HG02943 (cell line): Measurements from ENCODE around the gene STARD6.
A peak's percentile ranks its signal among the peaks of the same experiment; 100 is the strongest.
"Not testable (repeated sequence)": the region's sequence is repeated elsewhere in the genome, so short reads cannot be mapped to it uniquely, and the experiment has no call there.

ENCODE experiments used
- ATAC-seq: cut with Tn5 transposase; IDR thresholded peaks from one replicate; pipeline ENCODE4 v1.9.1; 2021; ENCODE audit warnings: mild to moderate bottlenecking, low read depth, moderate library complexity; ENCODE audit not compliant: unreplicated experiment

The STARD6 gene

GRCh38 chr18:54351186-54351585 is 6.5 kb downstream of the STARD6 start:
- ATAC-seq: no peak

GRCh38 chr18:54338230-54338629 is 19.4 kb downstream of the STARD6 start:
- ATAC-seq: no peak

- no peak for ATAC-seq
Observed at GRCh38 chr18:54335638-54336173, 22.0 kb downstream of the STARD6 start.

- ATAC-seq: no peak
Observed at GRCh38 chr18:54330768-54331548, 26.7 kb downstream of the STARD6 start.

GRCh38 chr18:54329787-54330186 is 27.9 kb downstream of the STARD6 start:
- ATAC-seq: no peak

- ATAC-seq: no peak
Observed at GRCh38 chr18:54327818-54328217, 29.8 kb downstream of the STARD6 start.

GRCh38 chr18:54323970-54324369 is 33.7 kb downstream of the STARD6 start:
- no peak for ATAC-seq

- no peak for ATAC-seq
Observed at GRCh38 chr18:54323561-54323960, 34.1 kb downstream of the STARD6 start.

GRCh38 chr18:54316071-54316820 is 41.4 kb downstream of the STARD6 start:
- ATAC-seq: no peak

- ATAC-seq: not testable (repeated sequence)
Observed at GRCh38 chr18:54309564-54309963, 48.1 kb downstream of the STARD6 start.

GRCh38 chr18:54303408-54303807 is 54.2 kb downstream of the STARD6 start:
- ATAC-seq: no peak

- not testable (repeated sequence) for ATAC-seq
Observed at GRCh38 chr18:54298991-54299390, 58.7 kb downstream of the STARD6 start.

- ATAC-seq: no peak
Observed at GRCh38 chr18:54296062-54296461, 61.6 kb downstream of the STARD6 start.

- ATAC-seq: no peak
Observed at GRCh38 chr18:54294274-54294673, 63.4 kb downstream of the STARD6 start.

GRCh38 chr18:54284981-54285785 is 72.5 kb downstream of the STARD6 start:
- ATAC-seq: peak; percentile 100

GRCh38 chr18:54284535-54284934 is 73.1 kb downstream of the STARD6 start:
- ATAC-seq: peak; percentile 46

- ATAC-seq: no peak
Observed at GRCh38 chr18:54280220-54280569, 77.5 kb downstream of the STARD6 start.

GRCh38 chr18:54279477-54280219 is 78.0 kb downstream of the STARD6 start:
- no peak for ATAC-seq

GRCh38 chr18:54278615-54279014 is 79.0 kb downstream of the STARD6 start:
- no peak for ATAC-seq

GRCh38 chr18:54277899-54278298 is 79.8 kb downstream of the STARD6 start:
- no peak for ATAC-seq
